ENCODE measurements around the gene LRRC75B.
"Not testable (repeated sequence)": the region's sequence is repeated elsewhere in the genome, so short reads cannot be mapped to it uniquely, and the experiment has no call there.

The LRRC75B gene

GRCh38 chr22:24553597-24554312 lies 39.1 kb downstream of the LRRC75B start:
- DNase-seq (ENCODE audit: low read depth): no peak

- DNase-seq (ENCODE audit: low read depth): not testable (repeated sequence)
Observed at GRCh38 chr22:24552503-24553286, 40.2 kb downstream of the LRRC75B start.

- DNase-seq (ENCODE audit: low read depth): no peak
Observed at GRCh38 chr22:24550902-24551435, 41.9 kb downstream of the LRRC75B start.

- peak; percentile 14 for DNase-seq (ENCODE audit: low read depth)
Observed at GRCh38 chr22:24550028-24550901, 42.6 kb downstream of the LRRC75B start.

GRCh38 chr22:24548812-24549211 lies 44.1 kb downstream of the LRRC75B start:
- DNase-seq (ENCODE audit: low read depth): no peak

GRCh38 chr22:24543679-24544243 lies 49.1 kb downstream of the LRRC75B start:
- no peak for DNase-seq (ENCODE audit: low read depth)

GRCh38 chr22:24543185-24543601 lies 49.7 kb downstream of the LRRC75B start:
- no peak for DNase-seq (ENCODE audit: low read depth)

- DNase-seq (ENCODE audit: low read depth): no peak
Observed at GRCh38 chr22:24542641-24543040, 50.2 kb downstream of the LRRC75B start.

- no peak for DNase-seq (ENCODE audit: low read depth)
Observed at GRCh38 chr22:24541681-24542515, 51.0 kb downstream of the LRRC75B start.

GRCh38 chr22:24540470-24540869 lies 52.4 kb downstream of the LRRC75B start:
- no peak for DNase-seq (ENCODE audit: low read depth)

- DNase-seq (ENCODE audit: low read depth): peak; percentile 8
Observed at GRCh38 chr22:24536089-24536488, 56.8 kb downstream of the LRRC75B start.
